IPS-15b (cell line): ENCODE results near the gene PDZRN4.
"Not testable (repeated sequence)": the region's sequence is repeated elsewhere in the genome, so short reads cannot be mapped to it uniquely, and the experiment has no call there.

Source experiments
- H3K27me3 ChIP-seq: one replicate; pipeline ENCODE4 v1.6.1; 2013; ENCODE audit warnings: low read length; ENCODE audit not compliant: control insufficient read depth, insufficient read depth
- H3K36me3 ChIP-seq: one replicate; pipeline ENCODE4 v1.6.1; 2013; ENCODE audit warnings: low read length; ENCODE audit not compliant: control insufficient read depth, insufficient read depth
- H3K4me1 ChIP-seq: one replicate; pipeline ENCODE4 v1.6.1; 2013; ENCODE audit warnings: mild to moderate bottlenecking, low read length; ENCODE audit not compliant: control insufficient read depth, insufficient read depth
- H3K4me3 ChIP-seq: one replicate; pipeline ENCODE4 v1.5.1; 2013; ENCODE audit warnings: low read depth, low read length
- H3K9ac ChIP-seq: one replicate; pipeline ENCODE4 v1.6.1; 2013; ENCODE audit warnings: low read depth, mild to moderate bottlenecking, low read length
- H3K9me3 ChIP-seq: one replicate; pipeline ENCODE4 v1.6.1; 2013; ENCODE audit warnings: mild to moderate bottlenecking, low read length; ENCODE audit not compliant: control insufficient read depth, insufficient read depth

Gene PDZRN4

GRCh38 chr12:41263196-41263595, 75.1 kb downstream of the PDZRN4 start:
- H3K9me3 ChIP-seq, H3K36me3 ChIP-seq: not testable (repeated sequence)

GRCh38 chr12:41264281-41264680, 76.2 kb downstream of the PDZRN4 start:
- Histone ChIP-seq H3K4me3 (no peak overlapping the region), H3K4me1 (no peaks in the 10 kb centered on the region), H3K9me3 (no peaks in the 10 kb centered on the region), H3K27me3 (no peaks in the 10 kb centered on the region), H3K36me3 (no peaks in the 10 kb centered on the region), H3K9ac (no peak overlapping the region)

More at GRCh38 chr12:41263196-41263595, 75.1 kb downstream of the PDZRN4 start:
- not testable (repeated sequence) for H3K4me1 ChIP-seq, H3K4me3 ChIP-seq, H3K27me3 ChIP-seq, H3K9ac ChIP-seq

GRCh38 chr12:41269056-41269455, 80.9 kb downstream of the PDZRN4 start:
- H3K9ac ChIP-seq, result no peak overlapping the region
- no peaks in the 10 kb centered on the region for H3K27me3 ChIP-seq
- no peaks in the 10 kb centered on the region for H3K4me1 ChIP-seq
- no peaks in the 10 kb centered on the region for H3K36me3 ChIP-seq
- H3K9me3 ChIP-seq, result no peaks in the 10 kb centered on the region
- H3K4me3 ChIP-seq, result no peak overlapping the region

GRCh38 chr12:41271489-41271888, 83.4 kb downstream of the PDZRN4 start:
- no peaks in the 10 kb centered on the region for H3K4me1 ChIP-seq
- no peaks in the 10 kb centered on the region for H3K27me3 ChIP-seq
- H3K9me3 ChIP-seq, result no peaks in the 10 kb centered on the region
- H3K9ac ChIP-seq, result no peak overlapping the region
- H3K4me3 ChIP-seq, result no peak overlapping the region
- H3K36me3 ChIP-seq, result no peaks in the 10 kb centered on the region

- Histone ChIP-seq H3K27me3 (no peaks in the 10 kb centered on the region), H3K4me1 (no peaks in the 10 kb centered on the region), H3K4me3 (no peak overlapping the region), H3K9ac (no peak overlapping the region), H3K9me3 (no peaks in the 10 kb centered on the region), H3K36me3 (no peaks in the 10 kb centered on the region)
These were observed 86.5 kb downstream of the PDZRN4 start for GRCh38 chr12:41274643-41275042.

- Histone ChIP-seq H3K4me3 (no peak overlapping the region), H3K9me3 (no peaks in the 10 kb centered on the region), H3K9ac (no peak overlapping the region)
These were observed 89.2 kb downstream of the PDZRN4 start for GRCh38 chr12:41277100-41277945.

GRCh38 chr12:41277946-41278267, 89.8 kb downstream of the PDZRN4 start:
- H3K36me3 ChIP-seq, result no peaks in the 10 kb centered on the region
- no peaks in the 10 kb centered on the region for H3K27me3 ChIP-seq
- no peak overlapping the region for H3K9ac ChIP-seq
- H3K4me1 ChIP-seq, result no peaks in the 10 kb centered on the region
- H3K4me3 ChIP-seq, result no peak overlapping the region
- H3K9me3 ChIP-seq, result no peaks in the 10 kb centered on the region

More at GRCh38 chr12:41277100-41277945, 89.2 kb downstream of the PDZRN4 start:
- Histone ChIP-seq H3K36me3 (no peaks in the 10 kb centered on the region), H3K4me1 (no peaks in the 10 kb centered on the region), H3K27me3 (no peaks in the 10 kb centered on the region)

- H3K9me3 ChIP-seq, H3K36me3 ChIP-seq, H3K4me3 ChIP-seq, H3K27me3 ChIP-seq, H3K9ac ChIP-seq, H3K4me1 ChIP-seq: not testable (repeated sequence)
These were observed 92.4 kb downstream of the PDZRN4 start for GRCh38 chr12:41280341-41281095.

GRCh38 chr12:41285470-41285869, 97.3 kb downstream of the PDZRN4 start:
- not testable (repeated sequence) for H3K9me3 ChIP-seq, H3K9ac ChIP-seq, H3K4me3 ChIP-seq, H3K4me1 ChIP-seq, H3K27me3 ChIP-seq, H3K36me3 ChIP-seq

GRCh38 chr12:41286426-41286825, 98.3 kb downstream of the PDZRN4 start:
- H3K36me3 ChIP-seq, result no peaks in the 10 kb centered on the region
- no peak overlapping the region for H3K4me3 ChIP-seq
- no peaks in the 10 kb centered on the region for H3K9me3 ChIP-seq
- H3K4me1 ChIP-seq, result no peaks in the 10 kb centered on the region
- H3K27me3 ChIP-seq, result no peaks in the 10 kb centered on the region
- H3K9ac ChIP-seq, result no peak overlapping the region

GRCh38 chr12:41287500-41288141, 99.5 kb downstream of the PDZRN4 start:
- Histone ChIP-seq H3K4me3 (no peak overlapping the region), H3K36me3 (no peaks in the 10 kb centered on the region), H3K27me3 (no peaks in the 10 kb centered on the region), H3K9ac (no peak overlapping the region), H3K9me3 (no peaks in the 10 kb centered on the region), H3K4me1 (no peaks in the 10 kb centered on the region)
